ENCODE results near the gene TSPAN5. TPM values are rescaled to one million over a fixed set of nuclear protein-coding genes. Genes with fewer than 3 reads are reported as not detected.

The TSPAN5 gene
- total and polyA plus RNA-seq, 9 of the 15 experiments (the other 6 are each of a cell fraction or from before 2014, with no cell fraction given): 0.58 to 6.6 (median 0.73) TPM

DNA sequence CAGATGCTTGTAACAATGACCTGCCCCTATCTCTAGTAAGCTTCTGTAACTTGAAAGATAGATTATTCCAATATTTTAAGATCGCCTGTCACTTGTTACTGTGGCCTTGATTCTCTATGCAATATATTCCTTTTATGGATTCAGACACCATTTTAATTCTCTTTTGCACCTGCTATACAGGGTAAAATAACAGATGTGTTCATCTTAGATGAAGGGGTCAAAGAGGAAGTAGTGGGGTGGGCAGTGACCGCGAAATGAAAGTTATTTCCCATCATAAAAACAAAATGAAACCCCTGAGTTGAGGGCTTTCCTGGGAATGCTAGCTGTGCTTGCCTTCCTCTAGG is 175.9 kb downstream of the TSPAN5 start:
- TF ChIP-seq ZNF121 (CRISPR knock-in tag; conservative IDR thresholded peaks at IDR 0.05) (no peak), ZNF134 (CRISPR knock-in tag; conservative IDR thresholded peaks at IDR 0.05) (no peak), ZNF174 (CRISPR knock-in tag; IDR thresholded peaks at IDR 0.05) (no peak), ZFP1 (CRISPR knock-in tag; IDR thresholded peaks at IDR 0.05) (no peak), ZNF3 (CRISPR knock-in tag; IDR thresholded peaks at IDR 0.05) (no peak), FOXA1 (IDR thresholded peaks at IDR 0.05; ENCODE audit: borderline replicate concordance) (no peak), ERF (CRISPR knock-in tag; IDR thresholded peaks at IDR 0.05) (no peak), SRSF9 (IDR thresholded peaks at IDR 0.05; ENCODE audit: borderline replicate concordance, low read depth, low read length) (no peak), ZNF707 (CRISPR knock-in tag; conservative IDR thresholded peaks at IDR 0.05) (no peak)
- TF ChIP-seq, protein P1, sequence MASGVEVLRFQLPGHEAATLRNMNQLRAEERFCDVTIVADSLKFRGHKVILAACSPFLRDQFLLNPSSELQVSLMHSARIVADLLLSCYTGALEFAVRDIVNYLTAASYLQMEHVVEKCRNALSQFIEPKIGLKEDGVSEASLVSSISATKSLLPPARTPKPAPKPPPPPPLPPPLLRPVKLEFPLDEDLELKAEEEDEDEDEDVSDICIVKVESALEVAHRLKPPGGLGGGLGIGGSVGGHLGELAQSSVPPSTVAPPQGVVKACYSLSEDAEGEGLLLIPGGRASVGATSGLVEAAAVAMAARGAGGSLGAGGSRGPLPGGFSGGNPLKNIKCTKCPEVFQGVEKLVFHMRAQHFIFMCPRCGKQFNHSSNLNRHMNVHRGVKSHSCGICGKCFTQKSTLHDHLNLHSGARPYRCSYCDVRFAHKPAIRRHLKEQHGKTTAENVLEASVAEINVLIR (CRISPR knock-in tag; IDR thresholded peaks at IDR 0.05): no peak
- TF ChIP-seq, protein P2, sequence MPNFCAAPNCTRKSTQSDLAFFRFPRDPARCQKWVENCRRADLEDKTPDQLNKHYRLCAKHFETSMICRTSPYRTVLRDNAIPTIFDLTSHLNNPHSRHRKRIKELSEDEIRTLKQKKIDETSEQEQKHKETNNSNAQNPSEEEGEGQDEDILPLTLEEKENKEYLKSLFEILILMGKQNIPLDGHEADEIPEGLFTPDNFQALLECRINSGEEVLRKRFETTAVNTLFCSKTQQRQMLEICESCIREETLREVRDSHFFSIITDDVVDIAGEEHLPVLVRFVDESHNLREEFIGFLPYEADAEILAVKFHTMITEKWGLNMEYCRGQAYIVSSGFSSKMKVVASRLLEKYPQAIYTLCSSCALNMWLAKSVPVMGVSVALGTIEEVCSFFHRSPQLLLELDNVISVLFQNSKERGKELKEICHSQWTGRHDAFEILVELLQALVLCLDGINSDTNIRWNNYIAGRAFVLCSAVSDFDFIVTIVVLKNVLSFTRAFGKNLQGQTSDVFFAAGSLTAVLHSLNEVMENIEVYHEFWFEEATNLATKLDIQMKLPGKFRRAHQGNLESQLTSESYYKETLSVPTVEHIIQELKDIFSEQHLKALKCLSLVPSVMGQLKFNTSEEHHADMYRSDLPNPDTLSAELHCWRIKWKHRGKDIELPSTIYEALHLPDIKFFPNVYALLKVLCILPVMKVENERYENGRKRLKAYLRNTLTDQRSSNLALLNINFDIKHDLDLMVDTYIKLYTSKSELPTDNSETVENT (CRISPR knock-in tag; IDR thresholded peaks at IDR 0.05): no peak
- TF ChIP-seq, protein P3, sequence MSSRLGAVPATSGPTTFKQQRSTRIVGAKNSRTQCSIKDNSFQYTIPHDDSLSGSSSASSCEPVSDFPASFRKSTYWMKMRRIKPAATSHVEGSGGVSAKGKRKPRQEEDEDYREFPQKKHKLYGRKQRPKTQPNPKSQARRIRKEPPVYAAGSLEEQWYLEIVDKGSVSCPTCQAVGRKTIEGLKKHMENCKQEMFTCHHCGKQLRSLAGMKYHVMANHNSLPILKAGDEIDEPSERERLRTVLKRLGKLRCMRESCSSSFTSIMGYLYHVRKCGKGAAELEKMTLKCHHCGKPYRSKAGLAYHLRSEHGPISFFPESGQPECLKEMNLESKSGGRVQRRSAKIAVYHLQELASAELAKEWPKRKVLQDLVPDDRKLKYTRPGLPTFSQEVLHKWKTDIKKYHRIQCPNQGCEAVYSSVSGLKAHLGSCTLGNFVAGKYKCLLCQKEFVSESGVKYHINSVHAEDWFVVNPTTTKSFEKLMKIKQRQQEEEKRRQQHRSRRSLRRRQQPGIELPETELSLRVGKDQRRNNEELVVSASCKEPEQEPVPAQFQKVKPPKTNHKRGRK (tag; IDR thresholded peaks at IDR 0.05): no peak
- TF ChIP-seq, protein P4, sequence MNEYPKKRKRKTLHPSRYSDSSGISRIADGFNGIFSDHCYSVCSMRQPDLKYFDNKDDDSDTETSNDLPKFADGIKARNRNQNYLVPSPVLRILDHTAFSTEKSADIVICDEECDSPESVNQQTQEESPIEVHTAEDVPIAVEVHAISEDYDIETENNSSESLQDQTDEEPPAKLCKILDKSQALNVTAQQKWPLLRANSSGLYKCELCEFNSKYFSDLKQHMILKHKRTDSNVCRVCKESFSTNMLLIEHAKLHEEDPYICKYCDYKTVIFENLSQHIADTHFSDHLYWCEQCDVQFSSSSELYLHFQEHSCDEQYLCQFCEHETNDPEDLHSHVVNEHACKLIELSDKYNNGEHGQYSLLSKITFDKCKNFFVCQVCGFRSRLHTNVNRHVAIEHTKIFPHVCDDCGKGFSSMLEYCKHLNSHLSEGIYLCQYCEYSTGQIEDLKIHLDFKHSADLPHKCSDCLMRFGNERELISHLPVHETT (CRISPR knock-in tag; conservative IDR thresholded peaks at IDR 0.05 in 1 of 2, IDR thresholded peaks at IDR 0.05 in 1 of 2): no peak
- intact Hi-C loops (cut with micrococcal nuclease): no loop called here
- no peaks in the 10 kb centered on the region; a peak in 1 of 5 replicates for H3K4me1 ChIP-seq (replicated peaks in 1 of 2; ENCODE audit: control insufficient read depth in 2 of 2, insufficient read depth in 2 of 2, low read length in 2 of 2)
- no peaks in the 10 kb centered on the region for H3K36me3 ChIP-seq (ENCODE audit: control insufficient read depth, insufficient read depth, low read length)
- H3K9ac ChIP-seq (ENCODE audit: insufficient read depth in 1 of 2, low read depth in 2 of 2, low read length in 2 of 2): no peak overlapping the region
- no peak overlapping the region for H3K4me2 ChIP-seq (ENCODE audit: insufficient read depth, low read length)
- H4K20me1 ChIP-seq (replicated peaks; ENCODE audit: control insufficient read depth, insufficient read depth, low read length): no peaks in the 10 kb centered on the region
- in situ Hi-C loops (cut with MboI): no loop called here
- FAIRE-seq (no peak), DNase-seq (ENCODE audit: extremely low read depth in 1 of 4, low spot score in 3 of 4) (no peak), ATAC-seq (no peak)
- no peaks in the 10 kb centered on the region for H3K9me3 ChIP-seq (replicated peaks; ENCODE audit: control insufficient read depth, insufficient read depth, low read depth, low read length)
- H3K79me2 ChIP-seq (ENCODE audit: control insufficient read depth, insufficient read depth, low read length): no peaks in the 10 kb centered on the region
- no peak overlapping the region for H2AFZ ChIP-seq (ENCODE audit: low read depth, low read length)
- H3K27me3 ChIP-seq (ENCODE audit: control insufficient read depth in 2 of 2, insufficient read depth in 2 of 2, low read length in 2 of 2): peaks cover 5 to 19% of the 10 kb centered on the region in 2 experiments; a peak in 4 of 5 replicates
- H3K4me3 ChIP-seq: no peak overlapping the region
- 32% methylated on average over 3 of the region's 3 CpGs for WGBS (ENCODE audit: insufficient coverage, low coverage, missing lambda C conversion rate)
- no peaks in the 10 kb centered on the region for H3K9me1 ChIP-seq (ENCODE audit: control insufficient read depth, insufficient read depth, low read length)
- H3K27ac ChIP-seq (ENCODE audit: extremely low read depth, low read depth, low read length): no peak overlapping the region
- CTCF ChIA-PET (ENCODE audit: low intra/inter-chr PET ratio): no interaction called here
- POLR2A ChIA-PET: interaction anchor here (1.4 kb wide), 1 partner anchor 14 kb away, joined by 3 read pairs; no protein-coding TSS in a partner anchor
- no TSS peak for BruUV-seq (replicated peaks)

Data from K562 (cell line).